Liver (tissue), 9 donors: ENCODE results near the gene NKD2. TPM values are rescaled to one million over a fixed set of nuclear protein-coding genes. Genes with fewer than 3 reads are reported as not detected.

Experiments
- DNase-seq: peaks from one replicate; pipeline ENCODE4 v3.0.0-alpha.2; 2017; ENCODE audit warnings: low spot score
- H3K27ac ChIP-seq, 2 donors: one replicate each; pipeline ENCODE4 v1.7.0; 2013; ENCODE audit warnings: inconsistent platforms in 2 of 2, low read length in 2 of 2, control low read depth in 1 of 2, low read depth in 1 of 2, mild to moderate bottlenecking in 1 of 2
- H3K27me3 ChIP-seq, 4 donors: one replicate each; pipeline versions ENCODE4 v1.6.1 to v1.7.0; 2013; ENCODE audit warnings: low read length in 3 of 4, inconsistent platforms in 1 of 4, mild to moderate bottlenecking in 1 of 4, moderate library complexity in 1 of 4; ENCODE audit not compliant: control insufficient read depth in 4 of 4, insufficient read depth in 4 of 4
- H3K36me3 ChIP-seq, 4 donors: one replicate each; pipeline versions ENCODE4 v1.6.1 to v1.7.0; 2013; ENCODE audit warnings: low read length in 3 of 4, mild to moderate bottlenecking in 3 of 4, low read depth in 1 of 4, moderate library complexity in 1 of 4; ENCODE audit not compliant: control insufficient read depth in 4 of 4, insufficient read depth in 3 of 4
- H3K4me1 ChIP-seq, 4 donors: one replicate each; pipeline versions ENCODE4 v1.6.1 to v1.7.0; 2013; ENCODE audit warnings: low read length in 3 of 4, mild to moderate bottlenecking in 3 of 4, moderate library complexity in 1 of 4; ENCODE audit not compliant: control insufficient read depth in 4 of 4, insufficient read depth in 4 of 4
- H3K4me3 ChIP-seq, 3 donors: one replicate each; pipeline versions ENCODE4 v1.6.1 to v1.7.0; 2013; ENCODE audit warnings: low read length in 3 of 3, control low read depth in 1 of 3, low read depth in 1 of 3, mild to moderate bottlenecking in 1 of 3
- H3K9ac ChIP-seq, 2 donors: one replicate each; pipeline ENCODE4 v1.7.0; 2013; ENCODE audit warnings: low read length in 2 of 2, mild to moderate bottlenecking in 2 of 2, moderate library complexity in 2 of 2, control low read depth in 1 of 2, low read depth in 1 of 2
- H3K9me3 ChIP-seq, 4 donors: one replicate each; pipeline versions ENCODE4 v1.6.1 to v1.7.0; 2013; ENCODE audit warnings: low read length in 3 of 4; ENCODE audit not compliant: control insufficient read depth in 4 of 4
- ATF3 ChIP-seq: IDR thresholded peaks from 2 replicates; pipeline ENCODE4 v1.6.1; 2016; ENCODE audit warnings: antibody characterized with exemption
- CTCF ChIP-seq: fragments of 150-350 bp; IDR thresholded peaks from 2 replicates; pipeline ENCODE4 v1.5.1; 2017; ENCODE audit warnings: improper control_type of control experiment, low read depth, low read length; ENCODE audit not compliant: missing input control
- EGR1 ChIP-seq, 2 donors: IDR thresholded peaks; 2 replicates each; pipeline ENCODE4 v1.6.1; 2016 to 2018; ENCODE audit warnings: antibody characterized with exemption in 2 of 2, low read depth in 2 of 2
- FOXA1 ChIP-seq: IDR thresholded peaks from 2 replicates; pipeline ENCODE4 v1.6.1; 2016; ENCODE audit warnings: antibody characterized with exemption
- FOXA2 ChIP-seq: IDR thresholded peaks from 2 replicates; pipeline ENCODE4 v1.6.1; 2016; ENCODE audit warnings: antibody characterized with exemption
- GABPA ChIP-seq, 2 donors: IDR thresholded peaks in 1 of 2; conservative IDR thresholded peaks in 1 of 2; 2 replicates each; pipeline ENCODE4 v1.6.1; 2016; ENCODE audit warnings: antibody characterized with exemption in 2 of 2, mild to moderate bottlenecking in 1 of 2, moderate library complexity in 1 of 2
- HNF4A ChIP-seq, 2 donors: conservative IDR thresholded peaks; 2 replicates each; pipeline ENCODE4 v1.6.1; 2016; ENCODE audit warnings: antibody characterized with exemption in 2 of 2, mild to moderate bottlenecking in 2 of 2
- HNF4G ChIP-seq: IDR thresholded peaks from 2 replicates; pipeline ENCODE4 v1.6.1; 2016; ENCODE audit warnings: antibody characterized with exemption
- JUND ChIP-seq, 2 donors: IDR thresholded peaks; 2 replicates each; pipeline ENCODE4 v1.6.1; 2016; ENCODE audit warnings: antibody characterized with exemption in 2 of 2
- MAX ChIP-seq: IDR thresholded peaks from 2 replicates; pipeline ENCODE4 v1.6.1; 2016; ENCODE audit warnings: antibody characterized with exemption
- NR2F2 ChIP-seq: IDR thresholded peaks from 2 replicates; pipeline ENCODE4 v1.6.1; 2016; ENCODE audit warnings: antibody characterized with exemption
- RAD21 ChIP-seq, 2 donors: IDR thresholded peaks; 2 replicates each; pipeline ENCODE4 v1.6.1; 2016; ENCODE audit warnings: antibody characterized with exemption in 2 of 2, mild to moderate bottlenecking in 2 of 2
- REST ChIP-seq: IDR thresholded peaks from 2 replicates; pipeline ENCODE4 v1.6.1; 2016; ENCODE audit warnings: antibody characterized with exemption, mild to moderate bottlenecking
- RXRA ChIP-seq, 2 donors: IDR thresholded peaks; 2 replicates each; pipeline ENCODE4 v1.6.1; 2017 to 2018; ENCODE audit warnings: antibody characterized with exemption in 2 of 2, mild to moderate bottlenecking in 1 of 2
- SP1 ChIP-seq: IDR thresholded peaks from 2 replicates; pipeline ENCODE4 v1.6.1; 2018; ENCODE audit warnings: antibody characterized with exemption, mild to moderate bottlenecking
- YY1 ChIP-seq: IDR thresholded peaks from 2 replicates; pipeline ENCODE4 v1.6.1; 2016; ENCODE audit warnings: antibody characterized with exemption, mild to moderate bottlenecking
- WGBS: extraction: QIAGEN DNeasy Blood & Tissue Kit; methylation state at CpG from one replicate; pipeline ENCODE4 v1.1.7; 2013; 5-methylcytosine and 5-hydroxymethylcytosine counted together
- polyA plus RNA-seq, 2 donors: library from polyadenylated mRNA; stranded (reverse) in 1 of 2; unstranded in 1 of 2; fragments of 200-250 nt in 1 of 2; fragments of >200 nt in 1 of 2; fragmentation: Nextera tagmentation in 1 of 2; extraction: Ambion mirVana in 1 of 2; gene quantifications; one replicate each; pipeline versions ENCODE4 v1.2.1 to v1.2.3, GENCODE V29; 2013 to 2015
- total RNA-seq, 2 donors: library from RNA; depleted of rRNA; stranded (reverse); fragments of >200 nt; gene quantifications; one replicate each; pipeline ENCODE4 v1.2.3, GENCODE V29; 2014
- donor health status: healthy.
- donor health status: healthy.
- donor health status: healthy.
- donor health status: healthy.
- donor health status: healthy.

The NKD2 gene
- total and polyA plus RNA-seq, 4 donors = 0.09 to 1.3 (median 0.42) TPM

GRCh38 chr5:1056611-1057484 is 48.2 kb downstream of the NKD2 start:
- no peak for DNase-seq
- peaks cover 24 to 80% (median 41%) of the 10 kb centered on the region in 4 donors for H3K36me3 ChIP-seq
- H3K9me3 ChIP-seq = no peaks in the 10 kb centered on the region
- no peaks in the 10 kb centered on the region for H3K27me3 ChIP-seq
- TF ChIP-seq GABPA (IDR thresholded peaks at IDR 0.05 in 1 of 2, conservative IDR thresholded peaks at IDR 0.05 in 1 of 2) (no peak), RXRA (IDR thresholded peaks at IDR 0.05) (no peak), EGR1 (IDR thresholded peaks at IDR 0.05; ENCODE audit: low read depth in 2 of 2) (no peak), CTCF (no peak), FOXA2 (no peak), JUND (IDR thresholded peaks at IDR 0.05) (no peak)
- H3K4me1 ChIP-seq = peaks cover 0 to 27% (median 17%) of the 10 kb centered on the region in 4 donors
- no peak overlapping the region for H3K9ac ChIP-seq
- H3K4me3 ChIP-seq = no peak overlapping the region
- no peak overlapping the region for H3K27ac ChIP-seq
- 92% methylated on average over 27 of the region's 27 CpGs for WGBS

GRCh38 chr5:1057485-1058082 is 49.0 kb downstream of the NKD2 start:
- Histone ChIP-seq H3K9me3 (no peaks in the 10 kb centered on the region), H3K9ac (no peak overlapping the region), H3K36me3 (peaks cover 20 to 74% (median 41%) of the 10 kb centered on the region in 4 donors), H3K4me3 (no peak overlapping the region), H3K4me1 (peaks cover 0 to 27% (median 18%) of the 10 kb centered on the region in 4 donors), H3K27me3 (no peaks in the 10 kb centered on the region), H3K27ac (no peak overlapping the region)
- DNase-seq = no peak
- no peak for TF ChIP-seq EGR1 (IDR thresholded peaks at IDR 0.05; ENCODE audit: low read depth in 2 of 2)
- TF ChIP-seq YY1 = no peak
- TF ChIP-seq FOXA2 = no peak
- no peak for TF ChIP-seq HNF4G
- WGBS = 86% methylated on average over 36 of the region's 36 CpGs

- Histone ChIP-seq H3K27ac (no peak overlapping the region), H3K9me3 (no peaks in the 10 kb centered on the region), H3K4me3 (no peak overlapping the region), H3K4me1 (peaks cover 0 to 27% (median 18%) of the 10 kb centered on the region in 4 donors), H3K36me3 (peaks cover 16 to 74% (median 42%) of the 10 kb centered on the region in 4 donors), H3K27me3 (no peaks in the 10 kb centered on the region), H3K9ac (no peak overlapping the region)
- 91% methylated on average over 36 of the region's 36 CpGs for WGBS
- DNase-seq = no peak
- no peak for TF ChIP-seq ATF3
- TF ChIP-seq RAD21 (IDR thresholded peaks at IDR 0.05) = no peak
- TF ChIP-seq HNF4A (conservative IDR thresholded peaks at IDR 0.05) = no peak
- no peak for TF ChIP-seq SP1
- no peak for TF ChIP-seq JUND (IDR thresholded peaks at IDR 0.05)
- no peak for TF ChIP-seq GABPA (IDR thresholded peaks at IDR 0.05 in 1 of 2, conservative IDR thresholded peaks at IDR 0.05 in 1 of 2)
- TF ChIP-seq NR2F2 = no peak
- no peak for TF ChIP-seq HNF4G
- TF ChIP-seq MAX = no peak
- no peak for TF ChIP-seq CTCF
- no peak for TF ChIP-seq EGR1 (IDR thresholded peaks at IDR 0.05; ENCODE audit: low read depth in 2 of 2)
- no peak for TF ChIP-seq REST
- TF ChIP-seq FOXA1 = no peak
These were observed 49.7 kb downstream of the NKD2 start for GRCh38 chr5:1058083-1058945.
